K562 (cell line): Measurements from ENCODE around the gene CPLX4.

Experiments
- FOXA1 ChIP-seq: fragments of 450-650 bp; IDR thresholded peaks from 2 replicates; pipeline ENCODE4 v1.6.1; 2016; ENCODE audit warnings: mild to moderate bottlenecking, borderline replicate concordance
- PHB2 ChIP-seq: fragments of 450-650 bp; IDR thresholded peaks from 2 replicates; pipeline ENCODE4 v1.6.1; 2017; ENCODE audit warnings: low read depth
- POLR2A ChIP-seq: fragments of 450-650 bp; conservative IDR thresholded peaks from 2 replicates; pipeline ENCODE4 v1.6.1; 2016
- SNRNP70 ChIP-seq: fragments of 200-400 bp; formaldehyde crosslinking; optimal IDR thresholded peaks from 2 replicates; pipeline ENCODE3; 2017; ENCODE audit warnings: low read depth, low read length
- TRIM28 ChIP-seq: fragments of 450-650 bp; IDR thresholded peaks from 2 replicates; pipeline ENCODE4 v1.6.1; 2017
- ZNF121 ChIP-seq: sonication (generic); formaldehyde crosslinking; conservative IDR thresholded peaks from 2 replicates; pipeline ENCODE4 v1.8.0; 2022; ENCODE audit warnings: missing genetic modification reagents
- ZNF507 ChIP-seq: conservative IDR thresholded peaks from 2 replicates; pipeline ENCODE4 v1.6.1; 2017; ENCODE audit warnings: missing genetic modification characterization, missing compliant biosample characterization
- ZNF57 ChIP-seq: fragments of 450-650 bp; formaldehyde crosslinking; IDR thresholded peaks from 2 replicates; pipeline ENCODE4 v1.4.0; 2020; ENCODE audit warnings: mild to moderate bottlenecking, moderate library complexity
- TF ChIP-seq, protein P1 (sequence below), 2 experiments: fragments of 450-650 bp in 1 of 2; sonication (generic) in 1 of 2; formaldehyde crosslinking in 1 of 2; IDR thresholded peaks in 1 of 2; conservative IDR thresholded peaks in 1 of 2; 2 replicates each; pipeline versions ENCODE4 v1.6.1 to v1.8.1; 2016 to 2023; ENCODE audit warnings: mild to moderate bottlenecking in 2 of 2, moderate library complexity in 2 of 2, inconsistent platforms in 1 of 2, missing genetic modification reagents in 1 of 2
- TF ChIP-seq, protein P2 (sequence below): sonication (generic); formaldehyde crosslinking; IDR thresholded peaks from 2 replicates; pipeline ENCODE4 v1.9.0; 2022; ENCODE audit warnings: mild to moderate bottlenecking, missing genetic modification reagents
- TF ChIP-seq, protein P3 (sequence below): conservative IDR thresholded peaks from 2 replicates; pipeline ENCODE4 v1.6.1; 2011; ENCODE audit warnings: low read depth, mild to moderate bottlenecking, low read length; ENCODE audit not compliant: control insufficient read depth

DNA sequence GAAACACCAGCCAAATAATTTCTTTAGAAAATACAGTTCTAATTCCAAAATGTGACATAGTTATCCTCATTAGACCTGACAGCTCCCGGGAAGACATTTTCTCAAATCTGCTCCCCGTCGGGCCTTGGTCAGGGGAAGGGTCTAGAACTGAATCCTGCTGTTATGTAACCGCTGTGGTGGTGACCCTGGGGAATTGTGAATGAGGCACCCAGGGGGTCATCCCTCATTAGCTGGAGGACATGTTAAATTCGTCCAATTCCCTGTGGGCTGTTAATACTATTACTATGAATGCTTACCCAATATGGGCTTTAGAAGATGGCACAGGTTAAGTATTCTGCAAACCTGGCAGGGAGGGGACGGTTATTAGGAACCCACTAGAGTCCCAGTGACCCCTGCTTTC, 11.8 kb downstream of the CPLX4 start:
- TF ChIP-seq PHB2 = no peak
- TF ChIP-seq ZNF57 (CRISPR knock-in tag) = no peak
- TF ChIP-seq, protein P1, sequence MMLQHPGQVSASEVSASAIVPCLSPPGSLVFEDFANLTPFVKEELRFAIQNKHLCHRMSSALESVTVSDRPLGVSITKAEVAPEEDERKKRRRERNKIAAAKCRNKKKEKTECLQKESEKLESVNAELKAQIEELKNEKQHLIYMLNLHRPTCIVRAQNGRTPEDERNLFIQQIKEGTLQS (IDR thresholded peaks at IDR 0.05) = no peak
- TF ChIP-seq, protein P1 (CRISPR knock-in tag; conservative IDR thresholded peaks at IDR 0.05) = no peak
- TF ChIP-seq FOXA1 = no peak
- TF ChIP-seq POLR2A = no peak
- no peak for TF ChIP-seq SNRNP70
- TF ChIP-seq, protein P2, sequence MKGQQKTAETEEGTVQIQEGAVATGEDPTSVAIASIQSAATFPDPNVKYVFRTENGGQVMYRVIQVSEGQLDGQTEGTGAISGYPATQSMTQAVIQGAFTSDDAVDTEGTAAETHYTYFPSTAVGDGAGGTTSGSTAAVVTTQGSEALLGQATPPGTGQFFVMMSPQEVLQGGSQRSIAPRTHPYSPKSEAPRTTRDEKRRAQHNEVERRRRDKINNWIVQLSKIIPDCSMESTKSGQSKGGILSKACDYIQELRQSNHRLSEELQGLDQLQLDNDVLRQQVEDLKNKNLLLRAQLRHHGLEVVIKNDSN = no peak
- no peak for TF ChIP-seq ZNF121 (CRISPR knock-in tag)
- TF ChIP-seq, protein P3, sequence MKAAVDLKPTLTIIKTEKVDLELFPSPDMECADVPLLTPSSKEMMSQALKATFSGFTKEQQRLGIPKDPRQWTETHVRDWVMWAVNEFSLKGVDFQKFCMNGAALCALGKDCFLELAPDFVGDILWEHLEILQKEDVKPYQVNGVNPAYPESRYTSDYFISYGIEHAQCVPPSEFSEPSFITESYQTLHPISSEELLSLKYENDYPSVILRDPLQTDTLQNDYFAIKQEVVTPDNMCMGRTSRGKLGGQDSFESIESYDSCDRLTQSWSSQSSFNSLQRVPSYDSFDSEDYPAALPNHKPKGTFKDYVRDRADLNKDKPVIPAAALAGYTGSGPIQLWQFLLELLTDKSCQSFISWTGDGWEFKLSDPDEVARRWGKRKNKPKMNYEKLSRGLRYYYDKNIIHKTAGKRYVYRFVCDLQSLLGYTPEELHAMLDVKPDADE = no peak
- TF ChIP-seq ZNF507 (tag) = no peak
- no peak for TF ChIP-seq TRIM28
